Lower leg skin (tissue), 3 donors: ENCODE data around the gene C19orf33.

Source experiments
- CTCF ChIP-seq, 3 donors: fragments of 450-650 bp; IDR thresholded peaks; one replicate each; pipeline ENCODE4 v1.5.1; 2016; ENCODE audit warnings: antibody characterized with exemption in 3 of 3, mild to moderate bottlenecking in 3 of 3, moderate library complexity in 2 of 3
- POLR2A ChIP-seq, 2 donors: fragments of 450-650 bp; IDR thresholded peaks; one replicate each; pipeline ENCODE4 v1.6.1; 2016 to 2017; ENCODE audit warnings: antibody characterized with exemption in 2 of 2, mild to moderate bottlenecking in 1 of 2, moderate library complexity in 1 of 2

DNA sequence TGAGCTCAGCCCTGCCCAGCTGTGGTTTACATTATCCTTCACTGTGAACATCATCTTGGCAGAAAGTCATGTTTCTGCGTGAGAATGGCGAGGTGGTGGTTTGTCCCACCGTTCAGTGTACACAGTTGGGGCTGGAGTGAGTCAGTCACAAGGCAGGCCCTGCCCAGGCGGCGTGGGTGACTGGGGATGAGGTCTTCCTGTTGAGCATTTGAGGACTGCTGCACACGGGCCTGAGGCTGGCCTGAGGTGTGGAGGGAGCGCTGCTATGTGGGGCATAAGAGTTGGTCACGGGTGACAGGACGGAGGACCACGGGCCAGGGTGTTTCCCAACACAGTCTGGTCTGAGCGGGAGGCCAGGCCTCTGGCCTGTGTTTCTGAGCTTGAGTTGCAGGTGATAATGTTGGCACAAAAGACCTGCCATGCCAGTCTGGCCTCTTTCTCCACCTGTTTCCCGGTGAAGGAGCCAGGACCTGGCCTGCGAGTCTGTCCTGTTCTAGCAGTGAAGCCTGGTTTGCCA, 13.4 kb upstream of the C19orf33 start:
- no peak for TF ChIP-seq POLR2A (IDR thresholded peaks at IDR 0.05)
- TF ChIP-seq CTCF (IDR thresholded peaks at IDR 0.05), result no peak
